HL-60/S4 treated with retinoic acid at 250 ng/mL for 4 days and 3 days (cell line): ENCODE measurements around the gene ARPC2.
"Not testable (repeated sequence)": the region's sequence is repeated elsewhere in the genome, so short reads cannot be mapped to it uniquely, and the experiment has no call there.

ENCODE experiments used
- in situ Hi-C: fragments of 300-500 bp; cut with MboI; formaldehyde crosslinking; loops from 2 replicates; pipeline ENCODE4 v1.7.0; 2022; ENCODE audit warnings: low sequenced_read_pairs

ARPC2 gene

DNA sequence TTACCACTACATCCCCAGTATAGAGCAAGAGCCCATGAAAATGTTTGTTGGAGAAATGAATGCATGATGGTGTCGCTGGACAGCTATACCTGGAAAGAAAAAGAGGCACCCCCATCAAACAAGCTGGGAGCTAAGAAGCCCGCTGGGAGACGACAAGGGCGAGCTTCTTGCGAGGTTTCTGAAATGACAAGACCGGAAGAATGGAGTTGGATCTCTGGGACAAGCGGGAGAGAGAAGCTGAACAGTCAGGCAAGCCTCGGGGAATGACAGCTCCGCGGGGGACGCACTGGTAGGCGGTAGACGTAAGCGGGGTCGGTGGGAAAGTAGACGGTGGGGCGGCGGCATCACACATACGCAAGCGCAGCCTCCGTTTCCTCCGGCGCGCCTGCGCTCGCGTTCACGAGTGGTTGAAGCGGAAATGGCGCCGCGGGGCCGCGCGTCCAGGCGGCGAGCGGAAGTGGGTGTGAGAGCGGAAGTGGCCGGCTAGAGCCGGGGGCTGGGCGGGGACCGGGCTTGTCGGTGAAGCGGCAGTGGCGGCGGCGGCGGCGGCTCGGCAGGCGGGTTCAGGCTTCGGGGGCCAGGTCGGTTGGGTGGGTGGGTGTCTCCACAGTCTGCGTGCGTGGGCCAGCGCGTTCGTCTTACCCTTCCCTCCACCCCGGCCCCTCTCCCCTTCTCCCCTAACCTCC, at the start of gene ARPC2:
TSS of gene ARPC2 (plus strand) at position 516 of the 686 bp plus-strand sequence. CDS start 282 bp downstream, outside the sequence.
- in situ Hi-C loops = no loop called here

DNA sequence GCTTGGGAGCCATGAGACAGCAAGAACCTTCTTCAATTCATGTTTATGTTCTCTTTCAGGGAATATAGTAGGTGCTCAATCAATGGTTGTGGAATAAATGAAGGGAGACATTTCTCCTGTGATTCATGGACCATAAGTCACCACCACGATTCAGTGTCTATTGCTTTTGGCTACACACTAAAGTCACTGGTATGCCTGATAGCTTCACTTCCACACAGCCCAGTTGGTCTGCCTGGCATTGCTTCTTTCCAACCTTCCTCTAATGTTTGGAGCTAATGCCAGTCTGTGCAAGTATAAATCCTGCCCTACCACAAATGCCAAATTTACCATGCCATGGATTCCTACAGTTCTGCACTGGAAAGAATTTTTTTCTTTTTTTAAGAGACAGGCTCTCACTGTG, 49.0 kb upstream of the ARPC2 start:
- in situ Hi-C loops = no loop called here

DNA sequence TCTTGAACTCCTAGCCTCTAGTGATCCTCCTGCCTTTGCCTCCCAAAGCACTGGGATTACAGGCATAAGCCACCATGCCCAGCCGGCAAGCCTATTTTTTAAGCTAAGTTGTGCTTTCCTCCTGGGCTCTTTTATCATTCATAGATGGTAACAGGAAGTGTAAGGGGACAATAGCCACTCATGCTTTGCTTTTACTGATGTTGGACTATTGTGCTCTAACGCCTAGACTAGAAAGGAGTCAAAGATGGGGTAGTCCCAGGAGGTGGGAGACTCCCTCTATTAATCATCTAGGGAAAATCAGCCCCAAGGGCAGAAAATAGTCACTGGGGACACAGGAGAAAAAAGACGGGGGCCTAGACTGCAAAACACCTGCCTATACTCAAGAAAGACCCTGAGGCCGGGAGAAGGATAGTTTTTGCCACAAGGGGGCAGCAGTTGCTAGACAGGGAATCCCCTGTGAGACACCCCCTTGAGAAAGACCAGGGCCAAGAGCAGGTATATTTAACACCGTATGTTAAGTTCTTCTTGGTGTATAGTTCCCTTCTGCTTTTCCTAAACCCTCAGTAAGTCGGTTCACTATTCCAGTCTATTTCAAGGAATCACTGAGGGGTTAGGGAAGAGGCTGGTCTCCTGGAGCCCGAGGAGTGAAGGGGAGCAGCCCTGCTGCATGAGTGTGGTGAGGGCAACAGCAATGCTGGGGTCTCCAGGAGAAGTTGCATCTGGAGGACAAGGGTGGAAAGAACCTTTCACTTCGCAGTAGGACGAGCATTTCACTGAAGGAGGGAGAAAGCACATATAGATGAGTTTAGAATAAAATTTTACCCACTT, 48.1 kb upstream of the ARPC2 start:
- in situ Hi-C loops = no loop called here

DNA sequence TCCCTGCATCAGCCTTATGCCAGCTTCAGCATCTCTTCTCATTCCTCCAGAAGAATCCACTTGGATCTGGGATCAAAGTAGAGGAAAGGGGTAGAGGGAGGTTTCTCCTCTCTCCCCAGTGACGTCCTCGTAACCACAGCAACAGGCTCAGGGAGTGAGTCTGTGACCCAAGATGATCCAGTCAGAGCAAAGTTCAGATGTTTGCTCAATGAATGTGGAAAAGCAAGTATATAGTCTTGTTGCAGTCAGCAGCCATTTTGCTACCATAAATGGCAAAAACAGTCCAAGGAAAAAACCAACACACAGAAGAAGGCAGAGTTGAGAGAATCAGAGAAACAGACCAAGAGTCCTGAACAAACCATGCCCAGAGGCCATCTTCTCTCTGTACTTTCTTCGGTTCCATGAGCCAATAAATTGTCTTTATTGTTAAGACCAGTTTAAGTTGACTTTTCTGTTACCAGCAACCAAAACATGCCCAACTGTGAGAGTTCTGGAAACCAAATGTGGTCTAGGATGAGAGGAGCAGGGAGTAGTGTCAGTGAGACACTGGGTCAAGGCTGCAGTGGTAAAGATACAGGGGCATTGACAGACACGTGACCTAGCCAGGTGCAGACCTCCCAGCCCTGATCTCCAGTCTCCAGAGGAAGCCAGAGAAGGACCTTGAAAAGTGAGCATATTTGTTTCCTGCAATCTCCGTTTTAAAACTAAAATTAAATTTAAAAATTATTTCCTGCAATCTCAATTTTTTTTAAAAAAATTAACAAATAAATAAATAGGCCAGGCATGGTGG, 47.0 kb upstream of the ARPC2 start:
- in situ Hi-C loops = no loop called here

DNA sequence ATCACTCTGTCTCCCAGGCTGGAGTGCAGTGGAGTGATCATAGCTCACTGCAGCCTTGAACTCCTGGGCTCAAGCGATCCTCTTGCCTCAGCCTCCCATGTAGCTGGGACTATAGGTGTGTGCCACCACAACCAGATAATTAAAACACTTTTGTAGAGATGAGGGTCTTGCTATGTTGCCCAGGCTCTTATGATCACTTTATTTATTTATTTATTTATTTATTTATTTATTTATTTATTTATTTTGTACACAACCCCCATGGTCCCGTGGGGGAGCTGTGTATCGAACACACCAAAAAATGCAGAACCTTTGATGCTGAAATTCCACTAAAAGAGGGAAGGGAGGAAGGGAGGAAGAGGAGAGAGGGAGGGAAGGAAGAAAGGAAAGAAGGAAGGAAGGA, 45.2 kb upstream of the ARPC2 start:
- in situ Hi-C loops = not testable (repeated sequence)

DNA sequence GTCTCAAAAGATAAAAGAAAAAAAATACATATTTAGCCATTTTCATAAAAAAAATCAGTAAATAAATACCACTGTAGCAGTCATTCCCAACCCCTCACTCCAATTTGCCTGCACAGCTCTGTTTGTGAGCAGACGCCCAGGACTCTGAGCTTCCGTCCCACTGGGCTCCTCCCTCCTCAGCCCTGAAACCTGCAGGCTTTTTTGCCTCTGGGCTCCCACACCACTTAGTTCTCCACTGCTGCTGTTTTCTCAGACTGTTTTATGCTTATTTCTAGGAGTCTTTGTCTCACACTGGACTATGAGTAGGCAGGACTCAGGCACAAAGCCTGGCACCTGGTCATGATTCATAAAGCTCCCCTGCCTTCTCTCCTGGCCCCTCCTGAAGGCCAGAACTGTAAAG, 44.1 kb upstream of the ARPC2 start:
- in situ Hi-C loops = no loop called here

DNA sequence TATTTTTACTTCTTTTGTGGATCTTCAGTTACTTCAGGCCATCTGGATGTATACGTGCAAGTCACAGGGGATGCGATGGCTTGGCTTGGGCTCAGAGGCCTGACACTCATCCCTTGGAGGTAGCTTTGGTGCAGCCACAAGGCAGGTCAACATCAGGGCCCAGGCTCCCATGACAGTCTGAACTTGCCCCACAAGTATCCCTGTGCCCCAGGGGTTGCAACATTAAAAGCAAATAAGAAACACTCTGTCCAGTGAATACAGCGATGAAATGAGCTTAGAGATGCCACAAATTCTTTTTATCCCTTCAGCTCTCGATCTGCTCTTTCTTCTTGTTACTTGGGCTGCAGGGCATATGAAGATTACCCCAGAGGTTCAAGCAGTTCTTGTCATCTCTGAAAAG, 37.2 kb upstream of the ARPC2 start:
- in situ Hi-C loops = loop anchor here (10.0 kb wide), 1 partner anchor 85 kb away; the partner anchor contains the start of gene GPBAR1

DNA sequence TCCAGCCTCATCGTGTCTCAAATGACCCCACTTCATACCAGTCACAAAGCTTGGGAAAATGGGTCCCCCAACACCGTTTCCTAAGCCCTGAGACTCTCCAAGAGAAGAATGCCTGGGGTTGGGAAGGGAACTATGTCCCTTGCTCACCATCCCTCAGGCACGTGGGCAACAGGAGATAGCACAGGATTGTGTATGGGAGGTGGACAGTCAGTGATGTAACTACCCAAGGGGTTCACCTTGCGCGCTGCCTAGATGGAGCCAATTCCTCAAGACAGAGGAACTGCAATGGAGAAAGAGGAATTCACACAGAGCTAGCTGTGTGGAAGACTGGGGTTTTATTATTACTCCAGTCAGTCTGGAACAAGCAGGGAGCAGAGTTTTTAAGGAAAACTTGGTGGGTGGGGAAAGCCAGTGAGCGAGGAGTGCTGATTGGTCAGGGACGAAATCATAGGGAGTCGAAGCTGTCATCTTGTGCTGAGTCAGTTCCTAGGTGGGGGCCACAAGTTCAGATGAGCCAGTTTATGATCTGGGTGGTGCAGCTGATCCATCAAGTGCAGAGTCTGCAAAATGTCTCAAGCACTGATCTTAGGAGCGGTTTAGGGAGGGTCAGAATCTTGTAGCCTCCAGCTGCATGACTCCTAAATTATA, 36.4 kb upstream of the ARPC2 start:
- in situ Hi-C loops = loop anchor here (10.0 kb wide), 1 partner anchor 84 kb away; the partner anchor contains the start of gene GPBAR1

DNA sequence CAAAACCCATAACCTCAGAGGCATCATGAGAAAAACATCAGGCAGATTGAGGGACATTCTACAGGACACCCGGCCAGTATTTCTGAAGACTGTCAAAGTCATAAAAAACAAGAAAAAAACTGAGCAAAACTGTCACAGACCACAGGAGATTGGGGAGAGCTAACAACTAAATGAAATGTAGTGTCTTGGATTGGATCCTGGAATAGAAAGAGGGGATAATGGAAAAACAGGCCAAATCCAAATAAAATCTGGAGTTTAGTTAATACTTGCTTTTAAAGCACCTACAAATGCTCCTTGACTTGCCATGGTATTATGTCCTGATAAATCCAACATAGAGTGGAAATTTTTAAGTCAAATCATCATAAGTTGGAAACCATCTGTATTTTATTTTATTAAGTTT, 32.7 kb upstream of the ARPC2 start:
- in situ Hi-C loops = loop anchor here (10.0 kb wide), 1 partner anchor 80 kb away; the partner anchor contains the start of gene GPBAR1

DNA sequence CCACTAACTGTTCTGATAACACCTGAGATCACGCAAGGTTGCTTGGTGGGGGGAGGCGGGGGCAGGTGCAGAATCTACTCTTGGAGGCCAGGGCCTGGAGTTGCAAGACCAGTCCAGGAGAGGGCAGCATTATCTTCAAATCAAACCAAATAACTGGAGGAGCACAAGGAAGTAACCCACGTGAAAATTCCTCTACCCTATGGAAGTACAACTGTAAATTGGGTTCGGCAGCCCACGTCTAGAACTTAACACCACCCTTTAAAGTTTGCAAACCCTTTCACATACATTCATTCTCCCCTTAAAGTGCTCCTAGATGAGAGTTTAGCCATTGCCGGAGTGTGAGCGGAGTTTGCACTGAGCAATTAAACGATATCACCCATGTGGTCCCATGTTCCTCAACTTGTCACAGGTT, 30.6 kb upstream of the ARPC2 start:
- in situ Hi-C loops = loop anchor here (10.0 kb wide), 1 partner anchor 78 kb away; the partner anchor contains the start of gene GPBAR1

DNA sequence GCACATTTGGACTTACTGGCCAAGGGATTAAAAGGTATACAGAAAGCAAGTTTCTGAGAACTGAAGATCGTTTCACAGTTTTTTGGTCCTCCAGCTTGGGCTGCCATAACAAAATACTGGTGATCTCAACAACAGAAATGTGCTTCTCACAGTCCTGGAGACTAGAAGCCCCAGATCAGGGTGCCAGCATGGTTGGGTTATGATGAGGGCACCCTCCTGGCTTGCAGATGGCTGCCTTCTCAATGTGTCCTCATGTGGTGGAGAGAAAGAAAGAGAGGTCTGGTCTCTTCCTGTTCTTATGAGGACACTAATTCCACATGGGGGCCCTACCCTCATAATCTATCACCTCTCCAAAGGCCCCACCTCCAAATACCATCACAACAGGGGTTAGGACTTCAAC, 30.1 kb upstream of the ARPC2 start:
- in situ Hi-C loops = loop anchor here (10.0 kb wide), 1 partner anchor 78 kb away; the partner anchor contains the start of gene GPBAR1

DNA sequence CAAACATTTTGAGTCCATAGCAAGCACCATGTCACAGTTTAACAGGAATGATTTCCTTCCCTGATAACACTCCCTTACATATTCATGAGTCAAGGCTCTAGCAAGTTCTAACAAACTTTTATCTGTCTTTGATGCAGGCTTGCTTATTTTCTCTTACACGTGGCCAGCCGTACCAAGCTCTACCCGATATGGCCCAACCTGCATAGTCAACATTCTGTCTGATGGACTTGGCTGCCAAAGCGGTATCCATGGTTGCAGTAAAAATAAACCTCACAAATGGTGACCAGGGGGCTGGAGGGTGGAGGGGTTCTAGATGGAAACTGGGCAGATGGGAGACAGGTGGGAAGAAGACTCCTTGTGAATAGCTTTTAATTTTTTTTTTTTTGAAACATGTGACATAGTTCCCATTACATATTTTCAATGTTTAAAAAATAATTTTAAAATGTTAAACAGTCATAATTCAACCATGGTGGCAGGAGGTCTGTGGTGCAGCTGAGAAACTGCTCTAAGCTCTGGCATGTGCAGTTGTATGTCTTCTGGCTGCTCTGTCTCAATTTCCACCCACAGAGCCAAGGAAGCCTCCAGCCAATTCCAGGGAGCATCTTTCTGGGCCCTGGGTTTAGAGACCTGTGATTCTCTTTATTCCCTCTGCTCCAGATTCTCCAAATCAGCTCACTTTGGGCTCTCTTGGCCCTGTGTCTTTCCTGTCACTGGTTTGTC, 29.5 kb upstream of the ARPC2 start:
- in situ Hi-C loops = loop anchor here (10.0 kb wide), 1 partner anchor 77 kb away; the partner anchor contains the start of gene GPBAR1

DNA sequence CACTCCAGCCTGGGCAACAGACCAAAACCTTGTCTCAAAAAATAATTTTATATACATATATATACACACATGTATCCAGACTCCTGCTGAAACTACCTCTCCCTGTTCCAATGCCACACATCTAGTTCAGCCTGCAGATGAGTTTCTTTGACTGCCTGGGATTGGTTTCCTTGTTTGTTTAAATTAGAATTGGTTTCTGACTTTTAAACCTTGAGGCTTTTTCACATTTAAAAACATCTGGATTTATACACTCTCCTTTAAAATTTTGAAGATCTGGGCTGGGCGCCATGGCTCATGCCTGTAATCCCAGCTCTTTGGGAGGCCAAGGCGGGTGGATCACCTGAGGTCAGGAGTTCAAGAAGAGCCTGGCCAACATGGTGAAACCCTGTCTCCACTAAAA, 28.5 kb upstream of the ARPC2 start:
- in situ Hi-C loops = loop anchor here (10.0 kb wide), 1 partner anchor 76 kb away; the partner anchor contains the start of gene GPBAR1

DNA sequence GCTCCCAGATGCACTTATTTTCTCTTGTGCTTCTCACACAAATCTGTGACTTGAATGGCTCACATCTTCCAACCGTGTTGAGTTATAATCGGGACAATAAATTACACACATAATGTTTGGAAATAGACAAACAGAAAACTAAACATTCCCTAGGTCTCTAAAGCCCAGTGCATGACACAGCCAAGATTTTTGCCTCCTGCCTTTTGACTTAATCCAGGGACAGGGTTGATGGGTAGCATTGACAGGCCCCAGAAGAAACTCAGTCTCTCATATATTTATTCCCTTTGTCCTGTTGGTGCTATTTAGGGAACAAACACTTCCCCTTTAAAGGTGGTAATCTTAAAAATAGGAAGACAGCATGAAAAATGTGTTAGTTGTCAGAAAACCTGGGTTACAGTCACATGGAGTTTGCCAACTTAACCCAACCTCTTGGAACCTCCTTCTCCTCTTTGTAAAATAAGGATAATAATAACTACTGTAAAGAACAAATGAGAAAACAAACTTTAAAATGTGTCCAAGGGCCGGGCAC, 24.0 kb upstream of the ARPC2 start:
- in situ Hi-C loops = no loop called here

DNA sequence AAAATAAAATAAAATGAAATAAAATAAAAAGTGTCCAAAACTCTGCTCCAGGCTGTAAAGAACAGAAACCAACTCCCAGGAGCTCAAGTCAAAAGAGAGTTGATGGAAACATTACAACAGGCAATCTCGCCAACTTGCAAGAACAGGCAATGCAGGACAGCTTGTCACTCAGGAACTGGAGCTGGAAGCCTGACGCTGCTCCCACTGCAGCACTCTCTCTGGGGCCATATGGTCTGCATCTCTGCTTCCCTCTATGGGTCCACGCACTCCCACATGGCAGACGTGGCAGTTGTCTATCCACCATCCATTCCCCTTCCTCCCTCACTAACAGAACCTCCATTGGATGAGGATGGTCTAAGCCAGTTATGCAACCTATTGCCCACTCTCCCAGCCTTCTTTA, 23.3 kb upstream of the ARPC2 start:
- in situ Hi-C loops = no loop called here

DNA sequence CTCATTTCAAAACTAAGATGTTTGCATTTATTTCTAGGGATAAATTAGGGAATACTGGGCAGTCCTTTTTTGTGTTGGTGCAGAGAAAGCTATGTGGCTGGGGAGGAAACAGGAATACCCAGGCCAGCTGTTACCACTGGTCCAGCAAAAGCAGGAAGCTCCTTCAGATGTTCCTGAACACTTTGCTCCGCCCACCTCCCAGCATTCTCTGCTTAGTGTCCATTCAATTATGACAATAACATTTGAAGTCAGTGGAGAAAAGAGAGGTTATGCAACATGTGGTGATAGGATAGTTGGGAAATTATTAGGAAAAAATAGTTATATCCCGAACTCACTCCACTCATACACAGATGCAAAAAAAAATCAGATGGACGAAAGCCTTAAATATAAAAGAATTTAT, 22.1 kb upstream of the ARPC2 start:
- in situ Hi-C loops = no loop called here

DNA sequence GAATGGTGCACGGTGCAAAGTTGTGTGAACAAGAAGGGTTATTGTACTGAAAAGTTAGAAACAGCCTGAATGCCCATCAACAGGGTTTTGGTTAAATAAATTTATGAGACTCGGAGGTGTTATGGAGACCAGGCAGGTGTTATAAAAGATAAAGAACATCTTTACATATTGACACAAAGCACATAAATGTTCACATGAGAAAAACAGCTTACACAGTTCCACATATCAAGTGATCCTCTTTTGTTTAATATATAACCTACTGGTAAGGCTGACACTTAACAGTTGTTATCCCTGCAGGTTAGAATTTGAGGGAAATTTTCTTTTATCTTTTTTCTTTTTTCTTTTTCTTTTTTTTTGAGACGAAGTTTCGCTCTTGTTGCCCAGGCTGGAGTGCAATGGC, 20.0 kb upstream of the ARPC2 start:
- in situ Hi-C loops = no loop called here

DNA sequence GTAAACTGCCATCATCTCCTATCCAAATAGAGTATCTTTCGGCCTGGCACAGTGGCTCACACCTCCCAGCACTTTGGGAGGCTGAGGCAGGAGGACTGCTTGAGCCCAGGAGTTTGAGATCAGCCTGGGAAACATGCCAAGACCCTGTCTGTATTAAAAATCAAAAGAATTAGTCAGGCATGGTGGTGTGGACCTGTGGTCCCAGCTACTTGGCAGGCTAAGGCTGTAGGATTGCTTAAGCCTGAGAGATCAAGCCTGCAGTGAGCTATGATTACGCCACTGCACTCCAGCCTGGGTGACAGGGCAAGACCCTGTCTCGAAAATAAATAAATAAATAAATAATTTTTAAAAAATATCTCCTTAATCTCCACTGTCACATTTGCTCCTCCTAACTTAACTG, 14.7 kb upstream of the ARPC2 start:
- in situ Hi-C loops = no loop called here

DNA sequence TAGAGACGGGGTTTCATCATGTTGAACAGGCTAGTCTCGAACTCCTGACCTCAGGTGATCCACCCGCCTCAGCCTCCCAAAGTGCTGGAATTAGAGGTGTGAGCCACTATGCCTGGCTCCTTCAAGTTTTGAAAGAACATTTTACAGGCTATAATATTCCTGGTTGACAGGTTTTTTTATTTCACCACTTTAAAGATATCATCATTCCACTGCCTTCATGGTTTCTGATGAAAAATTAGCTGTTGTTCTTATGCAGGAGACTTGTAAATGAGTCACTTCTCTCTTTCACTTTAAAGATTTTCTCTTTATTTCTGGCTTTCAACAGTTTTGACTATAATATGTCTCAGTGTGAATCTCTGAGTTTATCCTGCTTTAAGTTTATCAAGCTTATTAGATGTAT, 7.9 kb upstream of the ARPC2 start:
- in situ Hi-C loops = no loop called here

DNA sequence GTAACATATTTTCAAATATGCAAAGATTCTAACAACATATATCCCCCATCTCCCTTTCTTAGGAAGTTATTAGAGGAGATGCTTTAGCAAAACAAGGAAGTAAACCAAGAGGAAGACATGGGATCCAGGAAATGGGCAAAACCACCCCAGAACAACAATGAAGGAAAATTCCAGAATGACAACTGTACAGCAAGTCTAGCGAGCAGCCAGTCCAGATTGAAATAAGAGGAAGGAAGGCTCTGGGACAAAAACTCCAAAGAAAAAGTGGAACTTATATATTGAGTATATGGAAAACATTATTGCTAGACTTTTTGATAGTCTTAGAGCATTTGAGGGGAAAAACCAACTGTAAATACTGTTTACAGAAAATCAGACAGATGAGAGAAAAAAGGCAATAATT, 2.9 kb upstream of the ARPC2 start:
- in situ Hi-C loops = no loop called here
